Aorta (tissue), 5 donors: ENCODE data around the gene RPL27A. TPM values are rescaled to one million over a fixed set of nuclear protein-coding genes. Genes with fewer than 3 reads are reported as not detected.

ENCODE experiments used
- ATAC-seq: fragments of 200-7000 bp; cut with Tn5 transposase; one replicate; pipeline ENCODE4 v1.9.1; 2022; ENCODE audit warnings: moderate library complexity; ENCODE audit not compliant: low FRiP score
- DNase-seq, 2 donors: peaks; one replicate each; pipeline ENCODE4 v3.0.0-alpha.2; 2020
- H3K27ac ChIP-seq, 2 donors: one replicate each; pipeline ENCODE4 v1.5.1; 2013; ENCODE audit warnings: low read length in 2 of 2, mild to moderate bottlenecking in 2 of 2, moderate library complexity in 2 of 2, control low read depth in 1 of 2, inconsistent platforms in 1 of 2, low read depth in 1 of 2
- H3K27me3 ChIP-seq, 2 donors: one replicate each; pipeline ENCODE4 v1.6.1; 2013; ENCODE audit warnings: control low read depth in 1 of 2, low read length in 1 of 2, mild to moderate bottlenecking in 1 of 2, moderate library complexity in 1 of 2; ENCODE audit not compliant: insufficient read depth in 2 of 2, control insufficient read depth in 1 of 2
- H3K36me3 ChIP-seq, 2 donors: one replicate each; pipeline ENCODE4 v1.6.1; 2013; ENCODE audit warnings: control low read depth in 1 of 2, low read length in 1 of 2, mild to moderate bottlenecking in 1 of 2; ENCODE audit not compliant: insufficient read depth in 2 of 2, control insufficient read depth in 1 of 2
- H3K4me1 ChIP-seq, 2 donors: one replicate each; pipeline ENCODE4 v1.6.1; 2013; ENCODE audit warnings: low read length in 2 of 2, control low read depth in 1 of 2, mild to moderate bottlenecking in 1 of 2, moderate library complexity in 1 of 2; ENCODE audit not compliant: insufficient read depth in 2 of 2, control insufficient read depth in 1 of 2
- H3K4me3 ChIP-seq, 2 donors: one replicate each; pipeline ENCODE4 v1.5.1; 2013; ENCODE audit warnings: low read length in 2 of 2, control low read depth in 1 of 2, mild to moderate bottlenecking in 1 of 2
- H3K9me3 ChIP-seq: one replicate; pipeline ENCODE4 v1.6.1; 2013; ENCODE audit warnings: mild to moderate bottlenecking, low read length; ENCODE audit not compliant: control insufficient read depth
- WGBS, 2 donors: extraction: QIAGEN DNeasy Blood & Tissue Kit; methylation state at CpG; one replicate each; pipeline ENCODE4 v1.1.7; 2013; 5-methylcytosine and 5-hydroxymethylcytosine counted together
- intact Hi-C, 2 donors: fragments of 100-400 bp; cut with DNase I; formaldehyde crosslinking; loops; one replicate each; pipeline versions ENCODE4 v1.14.2 to v1.15.0; 2022
- polyA plus RNA-seq, 2 donors: library from polyadenylated mRNA; stranded (reverse); fragments of 200-250 nt; gene quantifications; one replicate each; pipeline ENCODE4 v1.2.3, GENCODE V29; 2013
- total RNA-seq, 2 donors: library from RNA; stranded (reverse); fragmentation: NEBNext Ultra II Directional; extraction: Animal tissue kit (Norgen Biotek cat#: 25700); gene quantifications; one replicate each; pipeline ENCODE4 v1.2.1, GENCODE V29; 2021
- donor health status: healthy with polysubstance abuse.
- donor health status: Bipolar disorder and iron deficiency.
- donor health status: DM: no; HTN: no; CAD: no.
- donor health status: DM: no; HTN: no; CAD: no.
- donor health status: DM: yes; HTN: yes; CAD: no.

The RPL27A gene
- total and polyA plus RNA-seq, 4 donors: 623 to 4,548 (median 1,558) TPM

DNA sequence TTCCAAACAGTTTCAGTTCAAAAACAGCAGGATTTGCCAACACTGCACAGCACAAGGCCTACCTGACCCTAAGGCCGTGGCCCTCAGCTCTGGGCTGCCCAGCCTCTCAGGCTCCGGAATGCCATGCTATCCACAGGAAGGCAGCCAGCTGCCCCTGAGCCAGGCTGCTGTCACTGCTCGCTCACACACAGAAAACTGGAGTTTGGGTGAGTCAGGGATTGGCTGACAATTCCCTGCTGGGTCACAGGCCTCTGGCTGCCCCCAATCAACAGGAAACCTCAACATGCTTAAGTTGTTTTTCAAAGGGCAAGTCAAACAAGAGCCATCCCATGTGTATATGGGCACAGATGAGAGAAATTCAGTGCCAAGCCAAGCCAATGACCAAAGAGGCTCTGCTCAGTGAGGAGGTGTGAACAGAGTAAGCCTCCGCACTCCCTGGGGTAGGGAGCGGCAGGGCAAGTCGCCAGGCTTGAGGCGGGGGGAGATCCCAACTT lies 50.2 kb downstream of the RPL27A start:
- Histone ChIP-seq H3K27ac (peak overlapping the region in 1 of 2 donors; percentile 60), H3K9me3 (no peaks in the 10 kb centered on the region), H3K36me3 (no peaks in the 10 kb centered on the region), H3K27me3 (no peaks in the 10 kb centered on the region), H3K4me3 (no peak overlapping the region), H3K4me1 (peaks cover 1 to 6% of the 10 kb centered on the region in 2 donors)
- peak; percentile 92 for ATAC-seq
- DNase-seq: peak; percentile 92 to 93
- WGBS, 2 donors: 2 to 9% methylated on average over 7 of the region's 7 CpGs
- intact Hi-C loops: loop anchor here in 1 of 2 donors (5.0 kb wide), 1 partner anchor 35 kb away; no protein-coding TSS in a partner anchor

DNA sequence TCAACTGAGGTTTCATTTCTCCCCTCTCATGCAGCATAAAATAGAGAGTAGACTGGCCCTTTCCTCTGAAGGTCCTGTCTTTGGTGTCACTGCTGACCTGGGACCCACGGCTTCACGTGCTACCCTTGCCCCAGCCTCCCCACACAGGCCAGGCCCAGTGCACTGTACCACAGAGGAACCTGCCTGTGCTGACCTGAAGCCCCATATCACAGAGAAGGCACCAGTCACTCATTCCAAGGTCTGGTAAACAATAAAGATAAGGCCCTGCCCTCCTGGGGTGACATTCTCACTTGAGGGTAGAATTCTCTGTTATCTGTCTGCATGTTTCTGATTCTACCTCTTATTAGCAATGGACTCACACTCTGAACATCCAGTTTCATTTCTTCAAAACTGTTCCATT lies 51.3 kb downstream of the RPL27A start:
- DNase-seq (no peak), ATAC-seq (no peak)
- Histone ChIP-seq H3K4me3 (no peak overlapping the region), H3K9me3 (no peaks in the 10 kb centered on the region), H3K27me3 (no peaks in the 10 kb centered on the region), H3K27ac (no peak overlapping the region), H3K36me3 (no peaks in the 10 kb centered on the region), H3K4me1 (peaks cover 1 to 2% of the 10 kb centered on the region in 2 donors)
- intact Hi-C loops: loop anchor here in 1 of 2 donors (5.0 kb wide), 1 partner anchor 33 kb away; no protein-coding TSS in a partner anchor
- 95 to 97% methylated on average over 2 of the region's 2 CpGs for WGBS, 2 donors

DNA sequence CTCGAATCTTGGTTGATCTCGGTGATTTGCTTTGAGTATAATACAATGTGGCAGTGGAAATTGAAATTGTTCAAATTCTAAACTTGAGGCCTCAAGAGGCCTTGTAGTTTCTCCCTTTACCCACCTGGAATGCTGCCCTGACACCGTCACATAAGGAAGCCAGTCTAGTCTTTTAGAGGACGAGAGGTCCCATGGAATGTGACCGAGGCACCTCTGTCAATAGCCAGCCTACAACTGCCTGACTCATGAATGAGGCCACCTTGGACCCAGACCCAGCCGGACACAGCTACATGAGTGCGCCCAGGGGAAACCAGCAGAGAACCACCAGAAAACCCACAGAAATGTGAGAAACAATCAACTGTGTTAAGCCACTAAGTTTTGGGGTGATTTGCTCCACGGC lies 52.5 kb downstream of the RPL27A start:
- no peaks in the 10 kb centered on the region for H3K36me3 ChIP-seq
- H3K4me1 ChIP-seq: peaks cover 1 to 3% of the 10 kb centered on the region in 2 donors
- no peak overlapping the region for H3K4me3 ChIP-seq
- ATAC-seq (no peak), DNase-seq (no peak)
- 95 to 96% methylated on average over 8 of the region's 8 CpGs for WGBS, 2 donors
- intact Hi-C loops: no loop called here
- no peaks in the 10 kb centered on the region for H3K27me3 ChIP-seq
- no peaks in the 10 kb centered on the region for H3K9me3 ChIP-seq
- H3K27ac ChIP-seq: no peak overlapping the region

DNA sequence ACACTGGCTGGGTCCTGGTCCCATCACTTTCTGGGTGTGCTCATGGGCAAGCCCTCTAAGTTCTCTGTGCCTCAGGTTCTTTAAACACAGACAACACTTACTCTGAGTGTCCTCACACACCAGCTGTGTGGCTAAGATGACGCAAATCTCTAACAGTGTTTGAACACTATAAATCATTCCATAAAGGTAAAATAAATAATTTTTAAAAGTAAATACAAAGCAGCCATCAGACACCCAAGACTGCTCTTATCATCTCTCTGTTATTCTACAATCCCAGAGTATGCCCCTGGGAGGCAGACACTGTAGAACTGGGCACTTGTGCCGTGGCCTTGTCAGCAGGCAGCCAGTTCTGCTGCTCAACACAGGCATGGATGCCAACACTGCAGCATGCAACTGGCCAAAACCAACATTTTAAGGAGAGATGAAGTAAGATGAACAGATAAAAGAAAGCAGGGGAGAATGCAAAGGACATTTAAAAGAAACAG lies 56.8 kb downstream of the RPL27A start:
- H3K27ac ChIP-seq: no peak overlapping the region
- ATAC-seq (peak; percentile 67), DNase-seq (peak in 1 of 2 donors; percentile 61)
- 4 to 10% methylated on average over 2 of the region's 2 CpGs for WGBS, 2 donors
- H3K27me3 ChIP-seq: no peaks in the 10 kb centered on the region
- no peaks in the 10 kb centered on the region for H3K36me3 ChIP-seq
- H3K4me1 ChIP-seq: peaks cover 0 to 3% of the 10 kb centered on the region in 2 donors
- H3K4me3 ChIP-seq: no peak overlapping the region
- H3K9me3 ChIP-seq: no peaks in the 10 kb centered on the region
- intact Hi-C loops: no loop called here

Other genes starting within 250 kb of the RPL27A start
- gene STK33, start 88.6 kb upstream of the RPL27A start, total RNA-seq: 1 to 10 TPM in 1 of 2 donors, under 1 TPM in 1; 0.88 to 3.8 TPM
- 1 to 10 TPM in 1 of 2 donors, under 1 TPM in 1; 0.10 to 2.3 TPM for gene STK33, start 88.6 kb upstream of the RPL27A start, polyA plus RNA-seq
- 10 to 100 TPM in 1 of 2 donors, 1 to 10 TPM in 1; 9.4 to 18.7 TPM for gene TRIM66, start 127 bp upstream of the RPL27A start, total RNA-seq
- gene TRIM66, start 127 bp upstream of the RPL27A start, polyA plus RNA-seq: 1 to 10 TPM; 3.4 to 8.4 TPM
- gene AKIP1, start 228.4 kb downstream of the RPL27A start, total RNA-seq: 10 to 100 TPM; 15.6 to 25.3 TPM
- 10 to 100 TPM; 36.1 to 52.2 TPM for gene AKIP1, start 228.4 kb downstream of the RPL27A start, polyA plus RNA-seq